GM21737 (cell line): ENCODE data around the gene ASGR2.
"Not testable (repeated sequence)": the region's sequence is repeated elsewhere in the genome, so short reads cannot be mapped to it uniquely, and the experiment has no call there.

Experiments used
- ATAC-seq: cut with Tn5 transposase; IDR thresholded peaks from one replicate; pipeline ENCODE4 v1.9.1; 2021; ENCODE audit warnings: mild to moderate bottlenecking, moderate library complexity; ENCODE audit not compliant: unreplicated experiment

Gene ASGR2

DNA sequence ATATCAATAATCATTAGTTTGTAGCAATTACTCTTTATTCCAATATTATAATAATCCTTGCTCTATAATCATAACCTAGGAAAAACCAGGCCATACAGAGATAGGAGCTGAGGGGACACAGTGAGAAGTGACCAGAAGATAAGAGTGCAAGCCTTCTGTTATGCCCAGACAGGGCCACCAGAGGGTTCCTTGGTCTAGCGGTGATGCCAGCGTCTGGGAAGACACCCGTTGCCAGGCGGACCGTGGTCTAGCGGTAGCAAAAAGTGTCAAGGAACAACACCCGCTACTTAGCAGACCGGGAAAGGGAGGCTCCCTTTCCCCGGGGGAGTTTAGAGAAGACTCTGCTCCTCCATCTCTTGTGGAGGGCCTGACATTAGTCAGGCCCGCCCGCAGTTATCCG is 11.8 kb upstream of the ASGR2 start:
- not testable (repeated sequence) for ATAC-seq

- no peak for ATAC-seq
Measured at GRCh38 chr17:7124923-7125322, 10.3 kb upstream of the ASGR2 start.

GRCh38 chr17:7123844-7124243 is 9.2 kb upstream of the ASGR2 start:
- no peak for ATAC-seq

GRCh38 chr17:7122381-7122780 is 7.8 kb upstream of the ASGR2 start:
- ATAC-seq: no peak

GRCh38 chr17:7120635-7121034 is 6.0 kb upstream of the ASGR2 start:
- not testable (repeated sequence) for ATAC-seq

- ATAC-seq: no peak
Measured at GRCh38 chr17:7120123-7120522, 5.5 kb upstream of the ASGR2 start.

GRCh38 chr17:7119314-7119713 is 4.7 kb upstream of the ASGR2 start:
- no peak for ATAC-seq

GRCh38 chr17:7114875-7115614 is 423 bp upstream of the ASGR2 start:
- ATAC-seq: no peak

DNA sequence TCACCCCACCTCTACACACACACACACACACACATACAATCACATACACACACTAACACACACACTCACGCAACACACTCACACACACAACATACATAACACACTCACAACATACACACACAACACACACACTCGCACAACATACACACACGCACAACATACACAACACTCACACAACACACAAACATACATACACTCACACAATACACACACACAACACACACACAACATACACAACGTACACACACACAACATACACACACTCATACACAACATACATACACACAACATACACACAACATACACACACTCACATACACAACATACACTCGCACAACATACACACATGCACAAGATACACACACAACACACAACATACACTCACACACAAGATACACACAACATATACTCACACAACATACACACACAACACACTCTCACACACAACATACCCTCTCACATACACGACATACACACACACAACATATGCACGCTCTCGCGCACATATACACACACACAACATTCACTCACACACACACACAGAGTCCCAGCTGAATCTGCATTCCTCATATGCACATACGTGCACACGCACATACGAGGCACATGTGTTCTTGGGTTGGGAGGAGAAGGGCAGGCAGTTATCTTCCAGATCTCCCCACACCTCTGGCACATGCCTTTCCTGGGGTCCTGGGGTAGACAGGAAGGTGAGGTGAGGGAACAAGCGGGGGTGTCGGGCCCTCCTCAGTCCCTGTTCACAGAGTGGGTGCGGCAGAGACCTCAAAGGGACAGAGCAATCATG is 1.1 kb downstream of the ASGR2 start:
- ATAC-seq: no peak

DNA sequence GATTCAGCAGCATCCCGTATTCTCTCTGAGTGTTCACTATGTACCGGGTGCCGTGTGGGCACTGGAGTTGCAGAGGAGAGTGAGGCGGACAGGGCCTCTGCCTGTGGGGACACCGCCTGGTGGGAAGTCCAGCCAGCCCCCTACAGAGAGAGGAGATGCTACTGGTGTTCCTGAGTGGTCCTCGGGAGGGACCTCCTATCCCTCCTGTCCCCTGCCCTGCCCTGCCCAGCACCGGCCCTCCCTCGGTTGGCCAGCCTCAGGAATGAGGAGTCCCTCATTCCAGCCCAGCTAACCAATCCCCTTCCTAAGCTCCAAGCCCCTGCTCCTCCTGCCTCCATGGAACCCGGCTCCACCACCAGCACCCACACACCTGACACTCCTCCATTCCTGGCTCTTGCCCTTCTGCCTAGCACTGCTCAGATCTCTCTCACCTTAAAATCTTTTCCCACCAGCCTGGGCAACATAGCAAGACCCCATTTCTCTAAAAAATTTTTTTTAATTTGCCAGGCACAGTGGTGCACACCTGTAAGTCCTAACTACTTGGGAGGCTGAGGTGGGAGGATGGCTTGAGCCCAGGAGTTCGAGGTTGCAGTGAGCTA is 2.0 kb downstream of the ASGR2 start:
- no peak for ATAC-seq

DNA sequence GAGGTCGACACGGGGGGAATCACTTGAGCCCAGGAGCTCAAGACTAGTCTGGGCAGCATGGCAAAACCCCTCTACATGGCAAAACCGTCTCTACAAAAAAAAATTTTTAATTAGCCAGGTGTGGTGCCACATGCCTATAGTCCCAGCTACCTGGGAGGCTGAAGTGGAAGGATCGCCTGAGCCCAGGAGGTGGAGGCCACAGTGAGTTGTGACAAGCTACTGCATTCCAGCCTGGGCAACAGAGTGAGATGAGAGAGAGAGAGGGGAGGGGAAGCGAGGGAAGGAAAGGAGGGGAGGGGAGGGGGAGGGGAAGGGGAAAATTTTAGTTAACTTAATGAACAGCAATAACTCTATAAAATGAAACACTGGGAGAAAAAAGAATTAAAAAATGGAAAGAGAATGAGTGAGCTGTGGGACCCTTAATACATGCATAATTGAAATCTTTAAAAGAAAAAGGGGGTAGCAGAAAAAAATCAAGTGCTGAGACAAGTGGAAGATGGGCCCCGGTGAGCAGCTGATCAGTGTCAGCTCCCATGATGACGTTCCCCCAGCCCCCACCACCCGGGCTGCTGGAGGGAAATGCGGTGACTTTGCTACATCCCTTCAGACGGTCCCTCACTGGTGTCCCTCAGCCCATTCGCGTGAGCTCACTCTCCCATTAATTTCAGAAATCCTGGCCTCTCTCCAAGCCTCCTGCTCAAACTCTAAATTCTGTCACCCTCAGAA is 2.7 kb downstream of the ASGR2 start:
- ATAC-seq: no peak

DNA sequence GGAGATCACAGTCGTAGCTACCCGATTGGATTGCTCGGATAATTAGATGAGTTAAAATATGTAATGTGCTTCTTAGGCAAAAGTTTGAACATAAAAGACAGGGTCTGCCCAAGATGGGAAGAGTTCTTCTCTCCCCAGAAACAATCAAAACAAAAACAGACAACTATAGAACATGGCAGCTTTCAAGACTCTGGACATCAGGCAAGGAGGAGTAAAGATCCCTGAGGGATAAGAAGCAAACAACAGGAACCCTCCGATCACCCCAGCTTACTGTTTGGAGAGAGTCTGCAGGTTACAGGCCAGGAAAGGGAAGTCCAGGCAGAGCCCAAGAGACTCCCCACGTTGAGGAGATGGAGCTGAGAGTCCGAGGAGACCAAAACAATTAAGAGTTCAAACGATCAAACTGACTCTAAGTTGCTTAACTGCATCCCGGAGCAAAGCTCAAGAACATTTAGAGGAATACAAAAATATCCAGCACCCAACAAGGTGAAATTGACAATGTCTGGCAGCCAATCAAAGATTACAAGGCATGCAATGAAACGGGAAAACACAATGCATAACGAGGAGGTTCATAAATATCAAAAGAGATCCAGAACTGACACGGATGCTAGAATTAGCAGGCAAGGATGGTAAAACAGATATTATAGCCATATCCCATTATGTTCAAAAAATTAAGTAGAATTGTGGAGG is 3.9 kb downstream of the ASGR2 start:
- ATAC-seq: no peak

DNA sequence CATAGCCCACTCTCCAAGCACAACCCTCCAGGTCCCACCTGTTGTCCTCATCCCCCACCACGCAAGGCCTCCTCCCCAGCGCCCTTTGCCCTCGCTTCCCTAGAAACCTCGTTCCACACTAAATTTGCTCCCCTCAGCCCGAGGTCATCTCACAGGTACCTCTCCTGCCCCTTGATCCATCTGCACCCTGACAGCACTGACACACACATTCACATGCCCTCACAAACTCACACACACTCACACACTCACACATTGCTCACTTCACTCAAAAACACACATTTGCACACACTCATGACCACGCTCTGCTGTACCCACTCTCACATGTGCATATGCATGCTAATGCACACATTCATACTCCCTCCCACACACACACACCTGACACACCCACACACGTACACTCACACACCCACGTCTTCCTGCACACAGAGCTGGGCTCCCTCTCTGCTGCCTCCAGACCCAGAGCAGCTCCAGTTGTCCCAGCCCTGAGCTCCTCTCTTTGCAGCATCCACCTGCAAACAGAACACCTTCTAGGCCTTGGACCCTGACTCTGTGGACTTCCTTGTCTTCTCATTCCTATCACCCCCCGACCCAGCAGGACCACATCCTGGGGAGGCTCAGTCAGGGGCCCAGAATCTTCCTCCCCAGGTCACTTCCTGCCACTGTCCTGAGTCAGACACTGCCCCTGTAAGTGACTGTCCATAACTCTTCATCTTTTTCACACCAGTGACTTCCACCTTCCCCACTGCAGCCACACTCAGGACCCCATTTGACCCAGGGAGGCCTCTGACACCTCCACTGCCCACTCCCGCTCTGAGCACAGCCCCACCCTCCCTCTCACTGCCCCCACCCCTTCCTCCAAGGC is 4.9 kb downstream of the ASGR2 start:
- no peak for ATAC-seq

DNA sequence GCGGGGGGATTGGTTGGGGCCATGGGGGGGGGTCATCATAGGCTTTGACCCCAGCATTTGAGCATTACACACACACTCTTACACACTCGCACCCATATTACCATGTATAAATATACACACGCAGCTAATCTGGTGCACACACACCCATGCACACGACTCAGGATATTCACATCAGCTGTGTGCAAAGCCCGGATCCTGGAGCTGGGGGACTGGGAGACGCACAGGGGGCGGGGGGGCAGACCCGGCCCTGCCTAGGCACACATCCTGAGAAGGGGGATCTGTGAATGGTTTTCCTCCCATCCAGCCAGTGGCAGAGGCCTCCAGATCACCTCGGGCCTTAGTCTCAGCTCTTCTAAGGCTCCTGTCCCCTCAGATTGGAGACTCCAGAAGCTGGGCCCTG is 5.6 kb downstream of the ASGR2 start:
- ATAC-seq: no peak

- ATAC-seq: no peak
Measured at GRCh38 chr17:7108560-7108925, 6.1 kb downstream of the ASGR2 start.

GRCh38 chr17:7107795-7108559 is 6.6 kb downstream of the ASGR2 start:
- no peak for ATAC-seq

GRCh38 chr17:7107012-7107754 is 7.4 kb downstream of the ASGR2 start:
- no peak for ATAC-seq

DNA sequence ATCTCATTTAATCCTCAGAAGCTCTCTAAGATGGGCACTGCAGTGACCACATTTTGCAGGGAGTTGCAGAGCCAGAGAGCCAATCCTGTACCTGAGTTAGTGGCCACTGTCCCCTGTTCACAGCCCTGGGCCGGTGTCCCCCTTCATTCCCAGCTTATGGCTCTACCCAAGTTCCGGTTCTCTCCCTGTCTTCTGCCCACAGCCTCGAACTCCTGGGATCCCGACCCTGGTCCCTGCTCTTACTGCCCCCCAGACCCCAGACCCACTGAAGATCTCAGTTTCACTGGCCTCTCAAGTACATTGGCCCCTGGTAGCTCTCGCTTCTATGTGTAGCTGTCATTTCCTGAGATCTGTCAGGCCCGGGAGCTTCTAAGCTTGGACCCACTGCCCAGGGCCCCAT is 12.2 kb downstream of the ASGR2 start:
- ATAC-seq: no peak
